GM12865 (cell line): ENCODE measurements around the gene CCDC136.

ENCODE experiments used
- DNase-seq: peaks from one replicate; pipeline ENCODE4 v3.0.0; 2010; ENCODE audit warnings: low read depth
- H3K4me3 ChIP-seq: 2 replicates; pipeline ENCODE4 v1.5.1; 2011; ENCODE audit warnings: mild to moderate bottlenecking, low read depth, low read length, control low read depth
- CTCF ChIP-seq: IDR thresholded peaks from 2 replicates; pipeline ENCODE4 v1.5.1; 2011; ENCODE audit warnings: low read length, control low read depth, low read depth, inconsistent platforms; ENCODE audit not compliant: insufficient read depth; ENCODE audit errors: missing control alignments

CCDC136 gene

GRCh38 chr7:128856001-128856718, 64.4 kb downstream of the CCDC136 start:
- no peak for TF ChIP-seq CTCF
- H3K4me3 ChIP-seq: no peak overlapping the region
- no peak for DNase-seq

- no peak for DNase-seq
- no peak overlapping the region for H3K4me3 ChIP-seq
- no peak for TF ChIP-seq CTCF
Observed at GRCh38 chr7:128858380-128859231, 66.8 kb downstream of the CCDC136 start.

DNA sequence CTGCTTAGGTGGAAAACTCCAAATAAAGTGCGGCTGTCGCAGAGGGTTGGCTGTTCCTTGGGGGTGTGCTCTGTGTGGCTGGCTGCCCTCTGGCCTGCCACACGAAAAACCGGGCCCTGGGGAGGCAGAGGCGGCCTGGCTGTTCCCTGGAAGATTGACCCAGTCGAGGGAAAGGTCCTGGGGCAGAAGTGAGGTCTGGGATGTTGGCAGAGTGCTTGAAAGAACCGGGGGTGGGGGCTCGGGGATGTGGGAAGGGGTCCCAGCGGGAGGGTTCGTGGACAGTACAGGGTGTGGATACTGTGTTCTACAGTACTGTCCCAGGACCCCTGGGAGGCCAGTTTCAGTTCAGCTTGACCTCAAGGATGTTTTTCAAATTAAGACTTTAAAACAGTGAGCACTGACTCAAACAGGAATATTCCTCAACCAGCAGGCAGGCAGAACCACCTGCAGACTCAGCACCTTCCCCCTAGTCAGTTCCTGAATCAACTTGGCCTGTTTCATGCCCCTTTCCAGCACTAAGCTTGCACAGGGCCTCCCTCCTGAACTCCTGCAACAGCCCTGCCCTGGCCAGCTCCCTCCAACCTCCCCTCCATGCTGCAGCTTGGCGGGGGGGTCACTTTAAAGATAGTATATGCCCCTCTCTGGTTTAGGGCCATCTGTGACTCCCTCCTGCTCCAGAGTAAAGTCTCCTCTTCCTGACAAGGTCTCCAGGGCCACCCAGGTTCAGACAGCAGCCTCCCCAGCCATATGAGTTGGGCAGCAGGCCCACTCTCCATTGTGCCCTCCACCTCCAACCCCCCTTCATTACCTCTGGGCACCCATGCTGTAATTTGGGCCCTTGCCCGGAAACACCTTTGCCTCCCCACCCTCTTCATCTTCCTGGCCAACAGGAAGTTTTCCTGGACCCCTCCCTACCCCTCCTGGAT, 67.7 kb downstream of the CCDC136 start:
- no peak for TF ChIP-seq CTCF
- no peak overlapping the region for H3K4me3 ChIP-seq
- DNase-seq: no peak

DNA sequence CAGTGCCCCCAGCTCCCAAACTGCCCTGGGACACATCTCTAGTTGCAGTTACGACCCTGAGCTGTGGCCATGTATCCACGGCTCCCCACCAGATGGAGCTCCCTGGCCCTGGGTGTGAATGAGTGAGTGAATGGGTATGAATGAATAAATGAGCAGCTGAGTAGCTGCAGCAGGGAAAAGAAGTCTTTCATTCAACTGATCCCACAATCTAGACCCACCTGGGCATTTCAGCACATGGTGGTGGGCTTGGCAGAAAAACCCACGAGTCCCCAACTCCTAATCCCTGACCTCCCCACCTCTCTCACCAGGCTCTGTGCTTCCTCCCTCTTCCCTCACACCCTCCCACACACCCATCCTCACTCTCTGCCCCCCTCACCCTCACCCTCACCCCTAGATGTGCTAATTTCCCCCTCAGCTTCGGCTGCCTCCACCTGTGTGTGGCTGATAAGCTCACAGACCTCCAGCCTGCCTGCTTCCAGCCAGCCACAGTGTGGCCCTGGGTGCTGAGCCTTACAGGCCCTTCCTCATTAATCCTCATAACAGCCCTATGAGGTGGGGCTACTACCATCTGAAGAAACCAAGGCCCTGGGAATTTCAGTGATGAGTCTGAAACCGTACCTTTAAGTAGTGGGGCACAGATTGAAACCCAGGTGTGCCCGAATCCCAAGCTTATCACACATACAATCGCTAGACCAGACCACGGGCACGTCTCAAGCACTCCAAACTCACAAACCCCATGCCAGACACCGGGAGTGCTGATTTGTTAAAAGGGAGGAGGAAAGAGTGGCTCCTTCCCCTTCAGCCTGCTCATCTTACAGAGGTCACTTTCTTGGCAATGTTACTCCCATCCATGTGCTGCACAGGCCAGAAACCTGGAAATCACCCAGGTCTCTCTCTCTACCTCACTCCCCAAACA, 68.6 kb downstream of the CCDC136 start:
- TF ChIP-seq CTCF: no peak
- no peak for DNase-seq
- no peak overlapping the region for H3K4me3 ChIP-seq

GRCh38 chr7:128861957-128862570, 70.3 kb downstream of the CCDC136 start:
- H3K4me3 ChIP-seq: peak overlapping the region; percentile 59
- TF ChIP-seq CTCF: no peak
- no peak for DNase-seq
